Neural progenitor cell (in vitro differentiated cells): Measurements from ENCODE around the gene GULP1. TPM values are rescaled to one million over a fixed set of nuclear protein-coding genes. Genes with fewer than 3 reads are reported as not detected.

ENCODE experiments used
- DNase-seq: peaks from one replicate; pipeline ENCODE4 v3.0.0-alpha.2; 2016; ENCODE audit warnings: low spot score
- H2AFZ ChIP-seq: fragments of 200-600 bp; sonication (generic); replicated peaks from 2 replicates; pipeline ENCODE4 v1.6.1; 2016; ENCODE audit warnings: antibody characterized with exemption
- H3F3A ChIP-seq: fragments of 200-600 bp; sonication (generic); 2 replicates; pipeline ENCODE4 v1.6.1; 2016; ENCODE audit warnings: antibody characterized with exemption, low read depth
- H3K27ac ChIP-seq: fragments of 200-600 bp; sonication (generic); 2 replicates; pipeline ENCODE4 v1.5.1; 2016; ENCODE audit warnings: mild to moderate bottlenecking
- H3K27me3 ChIP-seq: fragments of 200-600 bp; sonication (generic); 2 replicates; pipeline ENCODE4 v1.6.1; 2016; ENCODE audit warnings: mild to moderate bottlenecking, moderate library complexity
- H3K36me3 ChIP-seq: fragments of 200-600 bp; sonication (generic); 2 replicates; pipeline ENCODE4 v1.5.1; 2016
- H3K4me1 ChIP-seq: fragments of 200-600 bp; sonication (generic); 2 replicates; pipeline ENCODE4 v1.6.1; 2016; ENCODE audit warnings: mixed run types
- H3K4me2 ChIP-seq: fragments of 200-600 bp; sonication (generic); 2 replicates; pipeline ENCODE4 v1.6.1; 2016
- H3K4me3 ChIP-seq: fragments of 200-600 bp; sonication (generic); 2 replicates; pipeline ENCODE4 v1.5.1; 2016
- H3K79me2 ChIP-seq: fragments of 200-600 bp; sonication (generic); 2 replicates; pipeline ENCODE4 v1.6.1; 2016; ENCODE audit warnings: low read depth
- H3K9ac ChIP-seq: fragments of 200-600 bp; sonication (generic); 2 replicates; pipeline ENCODE4 v1.6.1; 2016
- H3K9me3 ChIP-seq: fragments of 200-600 bp; sonication (generic); 2 replicates; pipeline ENCODE4 v1.5.1; 2016; ENCODE audit warnings: low read depth
- H4K20me1 ChIP-seq: fragments of 200-600 bp; sonication (generic); 2 replicates; pipeline ENCODE4 v1.6.1; 2016; ENCODE audit warnings: low read depth
- H3K27ac Mint-ChIP-seq: 3 replicates; pipeline ENCODE4 v1.8.0; 2021; ENCODE audit warnings: mixed read lengths
- H3K27me3 Mint-ChIP-seq: 2 replicates; pipeline ENCODE4 v1.8.0; 2022; ENCODE audit warnings: low read depth, mild to moderate bottlenecking, inconsistent platforms, moderate library complexity, mixed read lengths; ENCODE audit not compliant: insufficient read depth
- H3K36me3 Mint-ChIP-seq: 3 replicates; pipeline ENCODE4 v1.8.0; 2021; ENCODE audit warnings: mixed read lengths
- H3K4me1 Mint-ChIP-seq: 3 replicates; pipeline ENCODE4 v1.8.0; 2021; ENCODE audit warnings: mixed read lengths
- H3K4me3 Mint-ChIP-seq: 3 replicates; pipeline ENCODE4 v1.8.0; 2021; ENCODE audit warnings: mild to moderate bottlenecking, moderate library complexity, mixed read lengths
- H3K9me3 Mint-ChIP-seq: 3 replicates; pipeline ENCODE4 v1.8.0; 2020; ENCODE audit warnings: mixed read lengths
- CTCF ChIP-seq: fragments of 200-600 bp; sonication (generic); IDR thresholded peaks from 2 replicates; pipeline ENCODE4 v1.5.1; 2017; ENCODE audit warnings: antibody characterized with exemption, mild to moderate bottlenecking
- EZH2 ChIP-seq: fragments of 200-600 bp; sonication (generic); IDR thresholded peaks from 2 replicates; pipeline ENCODE4 v1.6.1; 2017; ENCODE audit warnings: antibody characterized with exemption, mild to moderate bottlenecking, moderate library complexity
- EZH2phosphoT487 ChIP-seq: fragments of 200-600 bp; sonication (generic); IDR thresholded peaks from 2 replicates; pipeline ENCODE4 v1.6.1; 2017; ENCODE audit warnings: antibody characterized with exemption
- total RNA-seq: library from RNA; depleted of rRNA; stranded (reverse); fragments of >200 nt; gene quantifications from 2 replicates; pipeline ENCODE4 v1.2.3, GENCODE V29; 2015; ENCODE audit warnings: low replicate concordance

The GULP1 gene
- total RNA-seq, 1 donor from 2014 or later, result 154 TPM

DNA sequence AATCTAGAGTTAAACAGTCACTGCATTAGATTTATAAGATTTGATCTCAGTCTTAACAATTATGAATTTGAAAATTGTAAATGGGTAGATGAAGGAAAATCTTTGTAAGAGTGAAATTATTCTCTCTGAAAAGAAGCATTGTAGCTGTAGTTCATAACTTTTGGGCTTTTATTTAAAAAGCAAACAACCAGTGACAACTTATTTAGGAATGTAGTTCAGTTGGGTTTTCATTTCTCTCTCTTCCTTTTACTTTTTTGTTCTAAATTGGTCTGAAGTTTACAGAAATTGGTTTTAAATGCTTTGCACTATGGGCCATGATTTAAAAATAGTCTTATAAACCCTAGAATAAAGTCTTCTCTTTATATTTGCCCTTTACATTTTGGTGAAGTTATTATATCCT, 296.6 kb downstream of the GULP1 start:
- Histone ChIP-seq H3K36me3 (peaks cover 13% of the 10 kb centered on the region), H3F3A (no peaks in the 10 kb centered on the region), H3K4me2 (no peak overlapping the region), H2AFZ (no peak overlapping the region), H3K9ac (no peak overlapping the region), H3K27me3 (no peaks in the 10 kb centered on the region), H3K79me2 (no peaks in the 10 kb centered on the region), H4K20me1 (no peaks in the 10 kb centered on the region), H3K27ac (no peak overlapping the region), H3K9me3 (no peaks in the 10 kb centered on the region), H3K4me3 (no peak overlapping the region), H3K4me1 (no peaks in the 10 kb centered on the region)
- H3K4me1 Mint-ChIP-seq, result no peaks in the 10 kb centered on the region
- H3K27me3 Mint-ChIP-seq, result peaks cover 2% of the 10 kb centered on the region
- no peak overlapping the region for H3K27ac Mint-ChIP-seq
- peaks cover 19% of the 10 kb centered on the region for H3K36me3 Mint-ChIP-seq
- no peak for DNase-seq
- H3K9me3 Mint-ChIP-seq, result no peaks in the 10 kb centered on the region
- no peak for TF ChIP-seq EZH2phosphoT487
- TF ChIP-seq EZH2, result no peak
- no peak for TF ChIP-seq CTCF
- no peak overlapping the region for H3K4me3 Mint-ChIP-seq

- Histone ChIP-seq H3K4me1 (peaks cover 20% of the 10 kb centered on the region), H3K36me3 (peaks cover 5% of the 10 kb centered on the region), H3K79me2 (no peaks in the 10 kb centered on the region), H3K27ac (no peak overlapping the region), H3F3A (peaks cover 7% of the 10 kb centered on the region), H3K9me3 (no peaks in the 10 kb centered on the region), H3K4me2 (no peak overlapping the region), H2AFZ (no peak overlapping the region), H3K9ac (no peak overlapping the region), H4K20me1 (no peaks in the 10 kb centered on the region), H3K4me3 (no peak overlapping the region), H3K27me3 (no peaks in the 10 kb centered on the region)
- Mint-ChIP-seq H3K9me3 (no peaks in the 10 kb centered on the region), H3K4me3 (no peak overlapping the region), H3K27ac (no peak overlapping the region), H3K4me1 (peaks cover 15% of the 10 kb centered on the region), H3K27me3 (no peaks in the 10 kb centered on the region), H3K36me3 (peaks cover 13% of the 10 kb centered on the region)
- no peak for DNase-seq
- TF ChIP-seq EZH2 (no peak), EZH2phosphoT487 (no peak), CTCF (no peak)
Measured at GRCh38 chr2:188596054-188596453, 304.4 kb downstream of the GULP1 start.

DNA sequence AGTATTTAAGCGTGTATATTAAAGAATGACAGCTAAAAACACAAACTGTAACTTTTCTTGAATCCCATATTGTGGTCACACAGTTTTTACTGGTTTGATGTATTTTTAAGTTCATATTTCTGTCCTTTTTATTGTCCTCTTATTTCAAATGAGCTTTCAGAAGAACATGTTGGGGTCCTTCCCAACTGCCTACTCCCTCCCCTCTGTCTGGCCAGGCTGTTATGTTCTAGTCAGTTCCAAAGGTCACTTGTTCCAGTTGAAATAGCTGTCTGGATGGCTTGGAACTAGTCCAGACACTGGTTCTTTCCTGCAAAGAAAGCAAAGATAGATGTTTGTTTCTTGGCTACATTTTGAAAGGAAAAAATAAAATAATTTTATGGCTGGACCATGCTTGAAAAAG, 306.9 kb downstream of the GULP1 start:
- Mint-ChIP-seq H3K4me1 (peaks cover 22% of the 10 kb centered on the region), H3K9me3 (no peaks in the 10 kb centered on the region), H3K36me3 (peaks cover 10% of the 10 kb centered on the region), H3K27ac (peak overlapping the region; percentile 33), H3K4me3 (no peak overlapping the region), H3K27me3 (no peaks in the 10 kb centered on the region)
- Histone ChIP-seq H3K9me3 (no peaks in the 10 kb centered on the region), H3K27ac (no peak overlapping the region), H3K9ac (no peak overlapping the region), H3K4me3 (no peak overlapping the region), H3K27me3 (no peaks in the 10 kb centered on the region), H3F3A (peaks cover 11% of the 10 kb centered on the region), H3K79me2 (no peaks in the 10 kb centered on the region), H2AFZ (no peak overlapping the region), H3K4me2 (no peak overlapping the region), H4K20me1 (no peaks in the 10 kb centered on the region), H3K4me1 (peaks cover 31% of the 10 kb centered on the region), H3K36me3 (peaks cover 3% of the 10 kb centered on the region)
- no peak for DNase-seq
- TF ChIP-seq EZH2, result no peak
- no peak for TF ChIP-seq CTCF
- TF ChIP-seq EZH2phosphoT487, result no peak
